K562 (cell line): Measurements from ENCODE around the gene DEFB114. TPM values are rescaled to one million over a fixed set of nuclear protein-coding genes. Genes with fewer than 3 reads are reported as not detected.
A peak's percentile ranks its signal among the peaks of the same experiment; 100 is the strongest.

ENCODE experiments used
- ADNP ChIP-seq: fragments of 200-800 bp; sonication (Bioruptor generic); IDR thresholded peaks from 2 replicates; pipeline ENCODE4 v1.6.1; 2016; ENCODE audit warnings: missing genetic modification characterization, missing compliant biosample characterization
- ARNT ChIP-seq, 2 experiments: fragments of 450-650 bp; IDR thresholded peaks; 2 replicates each; pipeline ENCODE4 v1.6.1; 2016; ENCODE audit warnings: mild to moderate bottlenecking in 1 of 2
- CLOCK ChIP-seq: fragments of 250-450 bp; sonication (Bioruptor Pico); IDR thresholded peaks from 2 replicates; pipeline ENCODE4 v1.4.0; 2020; ENCODE audit warnings: mild to moderate bottlenecking, moderate library complexity, borderline replicate concordance
- DMBX1 ChIP-seq: fragments of 250-450 bp; sonication (Bioruptor Pico); IDR thresholded peaks from 2 replicates; pipeline ENCODE4 v1.8.0; 2022; ENCODE audit warnings: inconsistent platforms, mild to moderate bottlenecking, moderate library complexity, borderline replicate concordance
- E2F5 ChIP-seq: sonication (generic); formaldehyde crosslinking; IDR thresholded peaks from 2 replicates; pipeline ENCODE4 v1.8.0; 2022; ENCODE audit warnings: mild to moderate bottlenecking, missing genetic modification reagents
- FOXP4 ChIP-seq: sonication (generic); formaldehyde crosslinking; IDR thresholded peaks from 2 replicates; pipeline ENCODE4 v1.8.0; 2022; ENCODE audit warnings: mild to moderate bottlenecking, missing genetic modification reagents, borderline replicate concordance
- GTF3C2 ChIP-seq: IDR thresholded peaks from 3 replicates; pipeline ENCODE4 v1.6.1; 2011; ENCODE audit warnings: borderline replicate concordance, mild to moderate bottlenecking, moderate library complexity; ENCODE audit not compliant: insufficient read length; ENCODE audit errors: extremely low read depth
- MBD1 ChIP-seq: fragments of 250-450 bp; sonication (Bioruptor Pico); IDR thresholded peaks from 2 replicates; pipeline ENCODE4 v1.8.0; 2022; ENCODE audit warnings: inconsistent platforms
- MCM5 ChIP-seq: fragments of 450-650 bp; IDR thresholded peaks from 2 replicates; pipeline ENCODE4 v1.6.1; 2016; ENCODE audit warnings: low read depth
- MCM7 ChIP-seq, 2 experiments: fragments of 450-650 bp; IDR thresholded peaks; 2 replicates each; pipeline ENCODE4 v1.6.1; 2016 to 2018
- RBM15 ChIP-seq: fragments of 200-400 bp; formaldehyde crosslinking; IDR thresholded peaks from 2 replicates; pipeline ENCODE4 v1.6.1; 2018; ENCODE audit warnings: mild to moderate bottlenecking, low read length, moderate library complexity; ENCODE audit not compliant: insufficient read depth
- SMAD2 ChIP-seq: fragments of 150-350 bp; IDR thresholded peaks from 2 replicates; pipeline ENCODE4 v1.6.1; 2014; ENCODE audit warnings: low read depth, mild to moderate bottlenecking, low read length
- SMARCE1 ChIP-seq: fragments of 450-650 bp; IDR thresholded peaks from 2 replicates; pipeline ENCODE4 v1.7.1; 2016; ENCODE audit warnings: mild to moderate bottlenecking
- TARDBP ChIP-seq: fragments of 450-650 bp; IDR thresholded peaks from 2 replicates; pipeline ENCODE4 v1.6.1; 2016
- THAP12 ChIP-seq: fragments of 250-450 bp; sonication (Bioruptor Pico); IDR thresholded peaks from 2 replicates; pipeline ENCODE4 v1.9.0; 2021; ENCODE audit warnings: mild to moderate bottlenecking, inconsistent platforms
- THRAP3 ChIP-seq: fragments of 450-650 bp; IDR thresholded peaks from 2 replicates; pipeline ENCODE4 v1.6.1; 2016; ENCODE audit warnings: mild to moderate bottlenecking, inconsistent platforms, borderline replicate concordance
- polyA plus RNA-seq, 8 experiments: library from polyadenylated mRNA; depleted of rRNA in 4 of 8; stranded (reverse) in 5 of 8; unstranded in 3 of 8; fragments of >200 nt; fragmentation: Nextera tagmentation in 2 of 8; fragmentation: Illumina TruSeq in 1 of 8; extraction: Ambion mirVana in 2 of 8; extraction: Trizol in 1 of 8; gene quantifications; 2 replicates each; pipeline versions ENCODE4 v1.2.1 to v1.2.3, GENCODE V29; 2011 to 2014; ENCODE audit warnings: inconsistent platforms in 1 of 8, missing spikeins in 1 of 8
- total RNA-seq, 7 experiments: library from RNA; depleted of rRNA in 6 of 7; stranded (reverse); fragments of >200 nt in 6 of 7; fragmentation: Illumina TruSeq in 2 of 7; extraction: Trizol in 2 of 7; gene quantifications; 2 replicates each; pipeline versions ENCODE4 v1.2.1 to v1.2.3, GENCODE V29; 2011 to 2021; ENCODE audit warnings: low replicate concordance in 1 of 7

The DEFB114 gene
- total and polyA plus RNA-seq, 9 of the 15 experiments (the other 6 are each of a cell fraction or from before 2014, with no cell fraction given): not detected

GRCh38 chr6:49934770-49935169 is 29.2 kb downstream of the DEFB114 start (continued):
- TF ChIP-seq FOXP4 (CRISPR knock-in tag) (no peak), CLOCK (CRISPR knock-in tag) (no peak), E2F5 (CRISPR knock-in tag) (no peak), SMARCE1 (peak; percentile 37; the same call in 1 of the 2 replicates), MCM7 (IDR thresholded peaks at IDR 0.05) (no peak), TARDBP (no peak), MBD1 (no peak), RBM15 (no peak), THAP12 (CRISPR knock-in tag) (no peak), MCM5 (no peak), GTF3C2 (no peak), SMAD2 (no peak), DMBX1 (peak; percentile 72; the same call in 1 of the 2 replicates), THRAP3 (no peak), ARNT (IDR thresholded peaks at IDR 0.05) (no peak), ADNP (tag) (no peak)
